HG03103 (cell line): ENCODE results near the gene SLC26A4.
"Not testable (repeated sequence)": the region's sequence is repeated elsewhere in the genome, so short reads cannot be mapped to it uniquely, and the experiment has no call there.

Experiments
- ATAC-seq: cut with Tn5 transposase; IDR thresholded peaks from one replicate; pipeline ENCODE4 v1.9.1; 2021; ENCODE audit warnings: low read depth; ENCODE audit not compliant: unreplicated experiment

The SLC26A4 gene

DNA sequence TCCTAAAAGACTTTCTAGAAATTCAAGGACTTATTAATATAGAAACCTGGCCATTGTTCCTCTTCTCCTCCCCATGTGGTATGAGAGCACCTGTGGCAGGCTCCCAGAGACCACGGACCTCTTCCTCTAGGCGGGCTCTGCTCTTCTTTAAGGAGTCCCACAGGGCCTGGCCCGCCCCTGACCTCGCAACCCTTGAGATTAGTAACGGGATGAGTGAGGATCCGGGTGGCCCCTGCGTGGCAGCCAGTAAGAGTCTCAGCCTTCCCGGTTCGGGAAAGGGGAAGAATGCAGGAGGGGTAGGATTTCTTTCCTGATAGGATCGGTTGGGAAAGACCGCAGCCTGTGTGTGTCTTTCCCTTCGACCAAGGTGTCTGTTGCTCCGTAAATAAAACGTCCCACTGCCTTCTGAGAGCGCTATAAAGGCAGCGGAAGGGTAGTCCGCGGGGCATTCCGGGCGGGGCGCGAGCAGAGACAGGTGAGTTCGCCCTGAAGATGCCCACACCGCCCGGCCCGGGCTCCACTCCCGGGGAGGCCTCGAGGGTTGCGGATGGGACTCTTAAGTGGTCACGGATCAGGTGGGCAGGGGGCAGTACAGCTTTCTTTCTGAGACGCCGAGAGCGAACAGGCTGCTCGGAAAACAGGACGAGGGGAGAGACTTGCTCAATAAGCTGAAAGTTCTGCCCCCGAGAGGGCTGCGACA lies at the start of gene SLC26A4:
Gene SLC26A4, plus strand, starts transcription at position 448 of the 700 bp plus-strand sequence. CDS start 814 bp downstream, outside the sequence.
- peak; percentile 48 for ATAC-seq

DNA sequence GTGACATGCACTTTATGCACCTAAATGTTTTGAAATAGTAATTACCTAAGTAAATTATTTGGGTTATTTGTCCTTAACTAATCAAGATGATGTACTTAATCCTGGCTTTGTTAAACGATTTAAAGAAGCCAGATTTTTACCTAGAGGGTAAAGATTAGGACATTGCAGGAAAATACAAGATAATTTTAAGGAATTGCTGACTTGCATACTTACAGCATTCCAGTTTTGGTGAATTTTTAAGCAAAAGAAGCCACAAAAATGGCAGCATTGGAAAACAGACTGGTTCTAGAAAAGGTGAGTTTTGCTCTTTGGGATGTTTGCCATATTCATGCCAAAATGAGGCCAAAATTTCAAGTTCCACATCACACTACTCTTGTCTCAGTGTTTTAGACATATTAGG lies 47.2 kb upstream of the SLC26A4 start:
- ATAC-seq = no peak

DNA sequence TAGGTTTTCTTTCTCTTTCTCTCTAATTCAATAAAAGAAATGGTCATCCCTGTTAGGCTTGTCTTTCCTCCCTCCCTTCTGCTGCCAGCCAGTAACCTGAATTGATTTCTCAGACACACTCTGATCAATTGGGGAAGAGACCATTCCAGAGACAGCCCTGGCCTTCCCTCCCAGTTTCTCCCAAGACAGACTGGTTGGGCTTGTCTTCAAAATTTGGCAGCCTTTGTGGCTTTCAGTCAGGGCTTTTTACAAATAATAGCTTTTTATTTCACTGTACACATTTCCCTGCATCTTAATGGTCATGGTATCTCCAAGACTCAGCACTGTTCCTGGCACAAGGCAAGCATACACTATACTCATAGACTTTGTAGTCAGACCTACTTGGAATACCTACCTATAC lies 46.7 kb upstream of the SLC26A4 start:
- no peak for ATAC-seq

DNA sequence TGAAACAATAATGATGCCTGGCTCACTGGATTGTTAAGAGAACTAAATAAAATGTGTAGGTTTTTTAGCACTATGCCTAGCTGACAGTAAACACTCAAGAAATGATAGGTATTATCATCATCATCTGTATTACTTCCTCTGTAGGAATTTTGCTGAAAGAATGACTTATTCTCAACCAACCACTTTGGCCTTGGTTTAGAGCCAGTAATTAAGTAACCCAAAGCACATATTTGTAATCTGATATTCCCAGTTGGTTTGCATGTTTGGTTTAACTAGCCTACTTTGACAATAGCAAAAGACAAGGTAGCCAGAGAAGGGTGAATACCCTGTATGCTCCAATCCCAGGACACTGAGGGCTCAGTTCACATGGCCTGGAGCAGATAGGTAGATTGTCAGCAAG lies 46.2 kb upstream of the SLC26A4 start:
- ATAC-seq = no peak

DNA sequence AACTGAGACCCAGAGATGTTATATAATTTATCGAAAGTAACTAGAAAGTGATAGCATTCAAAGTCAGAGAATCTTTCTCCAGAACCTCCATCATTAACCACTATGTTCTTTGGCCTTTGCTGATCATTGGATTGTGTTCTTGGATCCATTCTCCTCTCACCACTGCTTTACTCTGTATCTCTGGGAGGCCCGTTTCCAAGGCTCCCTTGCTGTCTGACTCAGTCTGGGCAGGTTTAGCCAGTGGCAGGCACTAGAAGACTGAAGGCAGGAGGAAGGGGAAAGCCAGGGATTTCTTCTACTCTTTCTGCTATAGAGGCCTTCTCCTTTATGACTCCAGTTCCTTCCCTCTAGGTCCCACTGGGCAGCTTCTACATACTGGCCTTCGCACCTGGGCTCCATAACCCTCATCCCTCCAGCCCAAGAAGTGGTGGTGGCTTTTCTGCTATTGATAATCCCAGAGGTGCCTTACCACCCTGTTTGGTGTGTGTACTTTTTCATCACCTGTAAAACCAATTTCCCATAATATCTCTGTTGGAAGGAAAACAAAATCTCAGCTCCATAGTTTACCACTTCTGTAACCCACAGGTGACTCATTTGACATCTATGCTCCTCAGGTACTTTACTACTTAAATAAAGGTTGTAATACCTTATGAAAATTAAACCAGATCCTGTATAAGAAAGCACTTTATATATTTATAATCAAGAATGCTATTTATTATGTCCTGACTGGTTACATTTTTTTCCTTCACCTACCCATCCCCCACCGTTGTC lies 44.5 kb upstream of the SLC26A4 start:
- no peak for ATAC-seq

DNA sequence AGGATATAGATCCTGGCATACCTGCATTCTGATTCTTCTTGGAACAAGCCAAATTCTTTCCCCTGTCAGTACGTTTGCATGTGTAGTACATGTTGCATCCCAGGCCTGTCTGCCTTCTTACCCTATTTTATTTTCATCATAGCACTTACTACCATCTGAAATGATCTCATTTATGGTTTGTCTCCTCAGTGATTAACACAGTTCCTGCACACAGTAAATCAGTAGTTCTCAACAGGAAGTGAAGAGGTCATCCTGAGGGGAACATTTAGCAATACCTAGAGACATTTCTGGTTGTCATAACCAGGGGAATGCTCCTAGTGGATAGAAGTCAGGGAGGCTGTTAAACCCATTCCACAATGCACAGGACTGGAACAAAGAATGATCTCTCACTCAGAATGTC lies 38.2 kb upstream of the SLC26A4 start:
- ATAC-seq = no peak

DNA sequence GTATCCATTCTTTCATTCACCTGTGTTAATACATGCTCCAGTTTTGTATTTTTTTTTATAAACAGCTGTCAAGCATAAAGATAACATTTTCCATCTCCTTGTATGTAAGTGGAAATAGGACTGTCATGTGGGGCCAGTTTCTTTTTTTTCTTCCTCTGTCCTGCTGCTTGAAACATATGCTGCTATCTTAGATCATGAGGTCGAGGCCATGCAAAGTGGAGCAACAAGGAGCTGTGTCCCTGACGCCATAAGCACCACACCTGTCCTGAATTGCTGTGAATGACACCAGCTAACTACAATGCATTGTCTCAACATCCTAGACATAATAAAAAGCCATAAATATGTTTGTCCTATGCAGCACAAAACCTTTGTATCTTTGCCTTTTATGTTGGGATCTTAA lies 37.7 kb upstream of the SLC26A4 start:
- ATAC-seq = no peak

DNA sequence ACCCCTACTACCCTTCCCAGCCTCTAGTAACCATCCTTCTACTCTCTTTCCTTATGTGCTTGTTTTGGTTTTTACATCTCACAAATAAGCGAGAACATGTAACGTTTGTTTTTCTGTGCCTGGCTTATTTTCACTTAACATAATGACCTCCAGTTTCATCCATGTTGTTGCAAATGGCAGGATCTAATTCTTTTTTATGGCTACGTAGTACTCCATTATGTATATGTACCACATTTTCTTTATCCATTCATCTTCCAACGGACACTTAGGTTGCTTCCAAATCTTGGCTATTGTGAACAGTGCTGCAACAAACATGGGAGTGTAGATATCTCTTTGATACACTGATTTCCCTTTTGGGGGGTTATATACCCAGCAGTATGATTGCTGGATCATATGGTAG lies 33.6 kb upstream of the SLC26A4 start:
- no peak for ATAC-seq

DNA sequence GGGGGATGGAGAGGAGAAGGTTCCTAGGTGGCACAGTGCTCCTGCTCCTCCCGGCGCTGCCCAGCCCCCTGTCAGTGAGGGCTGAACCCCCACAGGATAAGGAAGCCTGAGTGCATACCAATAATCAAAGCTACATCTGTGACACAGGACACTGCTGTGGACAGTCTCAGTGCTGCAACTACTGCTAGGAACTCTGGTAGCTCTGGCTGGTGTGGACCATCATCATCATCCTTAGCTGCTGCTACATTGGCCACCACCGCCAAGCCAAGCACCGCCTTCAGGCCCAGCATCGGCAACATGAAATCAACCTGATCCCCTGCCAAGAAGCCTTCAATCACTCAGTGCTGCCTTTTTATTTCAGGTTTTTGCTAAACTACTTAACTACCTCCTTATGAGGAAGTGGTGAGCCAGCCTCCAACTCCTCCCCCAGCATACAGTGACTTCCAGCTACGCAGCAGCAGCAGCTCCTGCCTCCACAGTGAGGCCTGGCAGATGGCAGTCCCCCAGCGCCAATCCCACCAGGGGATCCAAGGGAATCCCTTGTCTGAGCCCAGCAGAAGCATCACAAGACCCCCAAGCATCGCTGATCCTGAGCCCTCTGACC lies 32.1 kb upstream of the SLC26A4 start:
- ATAC-seq = no peak

DNA sequence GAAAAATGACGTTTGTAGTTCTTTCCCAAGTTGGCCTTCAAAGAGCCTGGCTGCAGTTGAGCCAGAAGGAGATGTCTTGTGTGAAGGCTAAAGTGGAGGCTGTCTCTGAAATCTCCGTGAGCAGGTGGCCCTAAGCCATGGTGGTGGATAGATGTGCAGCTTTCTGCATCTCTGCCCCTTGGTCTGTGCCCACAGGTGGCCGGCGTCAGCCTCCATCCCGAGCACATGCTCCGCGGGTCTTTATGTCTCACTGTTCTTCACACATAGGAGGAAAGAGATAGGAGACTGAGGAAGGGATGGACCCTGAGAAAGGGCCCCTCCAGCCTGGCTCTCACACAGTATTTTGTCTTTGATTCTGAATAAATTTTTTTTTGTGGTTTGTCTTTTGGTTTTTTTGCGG lies 30.3 kb upstream of the SLC26A4 start:
- no peak for ATAC-seq

DNA sequence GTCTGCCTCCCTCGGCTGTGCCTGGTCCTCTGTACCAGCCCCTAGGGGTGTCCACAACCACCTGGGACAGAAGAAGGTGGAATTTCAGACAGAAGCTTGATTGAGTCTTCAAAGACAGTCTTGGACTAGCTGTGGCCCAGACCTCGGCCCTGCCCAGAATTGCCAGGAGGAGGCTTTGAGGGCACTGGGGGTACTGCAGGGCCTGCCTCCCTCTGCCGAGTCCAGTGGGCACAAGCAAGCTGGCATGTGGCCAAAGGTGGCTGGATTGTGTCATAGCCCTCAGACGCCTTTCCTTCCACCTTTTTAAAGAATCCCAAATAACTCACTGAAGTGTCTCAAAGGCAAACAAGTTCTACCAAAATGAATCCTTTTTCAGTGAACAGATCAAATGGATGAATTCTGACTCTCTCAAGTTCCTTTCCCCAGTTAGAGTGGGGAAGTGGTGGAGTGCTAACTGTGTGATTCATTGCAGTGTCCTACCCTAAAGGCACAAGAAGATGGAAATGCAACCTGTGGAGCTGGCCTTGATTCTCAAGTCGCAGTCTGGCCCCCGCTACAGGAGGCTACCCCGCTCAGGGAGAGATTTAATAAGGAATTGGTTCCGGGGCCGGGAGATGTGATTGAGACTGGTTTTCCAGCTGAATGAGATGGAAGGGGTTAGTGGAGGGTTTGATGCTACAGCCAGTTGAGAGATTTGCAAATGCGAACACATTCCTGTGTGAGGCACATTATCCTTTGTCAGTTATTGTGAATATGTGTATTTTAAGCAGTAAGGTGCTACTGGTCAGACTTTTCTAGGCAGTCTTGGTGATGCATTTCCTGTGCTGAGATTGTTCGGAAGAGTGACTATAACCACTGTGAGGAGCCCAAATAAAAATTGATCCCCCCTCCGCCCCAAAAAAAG lies 28.8 kb upstream of the SLC26A4 start:
- no peak for ATAC-seq

DNA sequence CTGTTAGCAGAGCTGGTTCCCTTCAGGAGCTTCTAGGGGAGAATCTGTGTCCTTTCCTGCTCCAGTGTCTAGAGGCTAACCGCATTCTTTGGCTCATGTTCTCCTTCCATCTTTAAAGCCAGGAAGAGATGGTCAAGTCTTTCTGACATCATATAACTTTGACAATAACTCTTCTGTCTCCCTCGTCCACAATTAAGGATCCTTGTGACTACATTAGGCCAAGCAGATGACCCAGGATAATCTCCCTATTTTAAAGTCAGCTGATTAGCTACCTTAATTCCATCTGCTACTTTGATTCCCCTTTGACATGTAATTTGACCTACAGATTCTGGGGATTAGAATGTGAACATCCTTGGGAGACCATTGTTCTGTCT lies 28.1 kb upstream of the SLC26A4 start:
- no peak for ATAC-seq

DNA sequence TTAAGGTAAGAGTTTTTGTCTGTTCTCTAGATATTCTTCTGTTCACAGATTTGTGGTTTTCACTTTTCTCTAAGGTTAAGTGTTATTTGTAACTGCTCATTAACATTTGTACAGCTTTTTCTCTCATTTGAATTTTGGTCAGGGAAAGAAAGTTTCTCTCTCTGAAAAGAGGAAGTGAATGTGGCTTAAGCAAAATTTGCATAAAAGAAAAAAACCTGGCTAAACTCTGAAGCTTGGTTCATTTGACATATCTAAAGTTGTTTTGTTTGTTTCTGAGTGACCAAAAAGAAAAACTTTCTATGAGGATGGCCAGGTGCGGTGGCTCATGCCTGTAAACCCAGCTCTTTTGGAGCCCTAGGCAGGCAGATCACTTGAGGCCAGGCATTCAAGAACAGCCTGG lies 22.0 kb upstream of the SLC26A4 start:
- ATAC-seq = peak; percentile 94

DNA sequence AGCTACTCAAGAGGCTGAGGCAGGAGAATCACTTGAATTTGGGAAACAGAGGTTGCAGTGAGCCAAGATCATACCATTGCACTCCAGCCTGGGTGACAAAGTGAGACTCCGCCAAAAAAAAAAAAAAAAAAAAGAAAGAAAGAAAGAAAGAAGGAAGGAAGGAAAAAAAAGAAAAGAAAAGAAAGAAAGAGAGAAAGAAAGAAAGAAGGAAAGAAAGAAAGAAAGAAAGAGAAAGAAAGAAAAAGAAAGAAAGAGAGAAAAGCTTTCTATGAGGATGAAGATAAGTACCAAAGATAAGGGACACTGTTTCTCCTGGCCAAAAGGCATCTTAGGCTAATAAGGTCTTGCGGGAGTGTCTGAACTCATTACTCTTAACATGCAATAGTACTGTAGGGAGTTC lies 21.6 kb upstream of the SLC26A4 start:
- ATAC-seq = not testable (repeated sequence)

DNA sequence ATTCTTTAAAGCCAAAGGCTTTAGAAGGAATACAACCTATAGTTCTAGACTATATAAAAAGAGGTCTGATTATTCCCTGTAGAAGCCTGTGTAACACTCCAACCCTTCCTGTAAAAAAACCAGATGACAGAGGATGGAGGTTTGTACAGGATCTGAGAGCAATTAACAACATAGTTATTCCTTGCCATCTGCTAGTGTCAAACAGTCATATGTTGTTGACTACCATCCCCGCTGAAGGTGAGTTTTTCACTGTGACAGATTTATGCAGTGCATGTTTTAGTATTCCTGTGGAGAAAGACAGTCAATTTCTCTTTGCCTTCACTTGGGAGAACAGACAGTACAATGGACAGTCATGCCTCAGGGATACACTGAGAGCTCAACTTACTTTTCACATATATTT lies 19.0 kb upstream of the SLC26A4 start:
- ATAC-seq = no peak

DNA sequence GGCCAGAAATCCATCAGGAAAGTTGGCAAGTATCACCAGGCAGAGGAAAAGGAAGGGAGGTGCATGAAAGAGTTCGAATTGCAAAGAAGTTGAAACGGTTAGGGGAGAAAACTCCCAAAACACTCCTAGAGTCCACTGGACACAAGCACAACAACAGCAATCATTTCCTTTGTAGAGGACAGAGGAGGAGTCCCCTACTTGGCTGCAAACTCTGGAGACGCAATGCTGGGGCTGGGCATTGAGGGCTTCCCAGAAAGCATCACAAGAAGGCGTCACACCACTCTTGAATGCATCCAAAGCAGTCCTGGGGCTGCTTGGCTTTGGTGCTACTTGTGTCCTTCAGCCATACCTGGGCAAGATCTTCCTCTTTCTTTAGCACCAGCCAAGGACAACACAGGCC lies 18.1 kb upstream of the SLC26A4 start:
- ATAC-seq = no peak

DNA sequence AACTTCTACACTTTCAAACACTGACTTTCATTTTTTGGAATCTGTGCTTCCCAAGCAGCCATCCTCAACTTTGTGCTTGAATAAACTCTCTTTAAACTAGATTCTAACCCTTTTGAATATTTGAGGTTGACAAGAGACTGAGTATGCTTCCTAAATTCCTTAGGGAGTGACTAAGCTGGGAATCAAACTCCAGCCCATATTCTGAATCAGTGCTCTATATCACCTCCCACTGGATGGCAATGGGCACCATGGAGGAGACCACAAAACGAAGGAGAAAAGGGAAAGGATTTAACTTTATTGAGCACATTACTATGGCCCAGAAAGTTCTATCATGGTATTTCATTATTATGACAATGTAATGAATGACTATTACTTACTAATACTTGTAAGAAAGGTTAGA lies 17.2 kb upstream of the SLC26A4 start:
- ATAC-seq = no peak

DNA sequence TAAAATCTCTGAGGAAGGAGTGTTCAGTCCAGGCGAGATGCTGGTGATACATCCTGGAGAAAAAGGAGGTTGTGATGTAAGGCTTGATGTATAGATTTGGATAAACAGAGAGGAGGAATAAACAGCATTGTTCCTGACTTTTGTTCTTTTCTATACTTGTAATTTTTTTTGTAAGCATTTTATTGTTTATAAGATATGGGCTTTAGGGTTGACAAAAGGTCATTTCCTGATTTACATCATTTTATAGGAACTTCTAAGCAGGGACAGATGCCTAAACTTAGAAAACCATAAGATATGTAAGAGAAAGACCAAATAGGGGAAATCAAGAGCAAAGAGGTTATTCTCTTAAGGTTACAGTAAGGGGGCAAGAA lies 16.7 kb upstream of the SLC26A4 start:
- ATAC-seq = no peak

DNA sequence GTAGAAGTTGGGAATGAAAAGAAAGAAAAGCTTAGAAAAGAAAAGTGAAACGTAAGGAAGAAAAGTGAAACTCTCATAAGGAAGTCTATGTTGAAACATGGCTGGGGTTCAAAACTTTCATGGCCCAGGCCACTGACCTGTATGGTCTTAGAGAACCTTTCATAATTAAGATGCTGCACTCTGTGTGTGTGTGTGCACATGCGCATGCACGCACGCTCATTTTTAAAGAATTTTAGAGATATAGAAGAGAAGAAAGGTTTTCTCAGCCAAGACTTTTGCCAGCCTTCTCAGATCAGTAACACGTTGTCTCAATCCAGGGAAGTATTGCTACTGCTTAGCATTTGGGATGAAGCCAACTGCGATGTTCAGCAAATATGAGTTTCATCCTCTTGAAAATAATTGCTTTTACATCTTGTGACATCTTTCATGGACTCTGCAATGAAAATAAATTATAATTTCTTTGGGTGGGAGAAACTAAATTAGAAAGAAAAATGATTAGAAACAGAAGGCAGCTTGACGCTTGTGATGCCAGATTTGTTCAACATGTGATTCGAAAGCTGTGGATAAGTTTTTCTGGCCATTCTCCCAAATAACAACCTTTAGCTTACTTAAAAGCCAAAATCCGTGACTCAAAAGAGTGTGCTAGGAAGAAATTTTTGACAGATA lies 16.2 kb upstream of the SLC26A4 start:
- no peak for ATAC-seq

DNA sequence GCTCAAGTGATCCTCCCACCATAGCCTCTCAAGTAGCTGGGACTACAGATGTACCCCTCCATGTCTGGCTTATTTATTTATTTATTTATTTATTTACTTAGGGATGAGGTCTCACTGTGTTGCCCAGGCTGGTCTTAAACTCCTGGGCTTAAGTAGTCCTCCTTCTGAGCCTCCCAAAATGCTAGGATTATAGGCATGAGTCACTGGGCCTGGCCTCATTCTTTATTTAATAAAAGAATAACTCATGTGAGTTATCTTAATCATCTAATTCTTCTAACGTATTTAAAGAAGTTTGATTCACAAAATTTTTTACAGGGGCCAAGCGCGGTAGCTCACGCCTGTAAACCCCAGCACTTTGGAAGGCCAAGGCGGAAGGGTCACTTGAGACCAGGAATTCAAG lies 8.0 kb upstream of the SLC26A4 start:
- ATAC-seq = no peak
